Measurements from ENCODE around the gene ZNF605. TPM values are rescaled to one million over a fixed set of nuclear protein-coding genes. Genes with fewer than 3 reads are reported as not detected.
"Not testable (repeated sequence)": the region's sequence is repeated elsewhere in the genome, so short reads cannot be mapped to it uniquely, and the experiment has no call there.

Gene ZNF605
- total and polyA plus RNA-seq, 10 of the 15 experiments (the other 5 are each of a cell fraction or from before 2014, with no cell fraction given), result 0.95 to 4.8 (median 2.5) TPM

DNA sequence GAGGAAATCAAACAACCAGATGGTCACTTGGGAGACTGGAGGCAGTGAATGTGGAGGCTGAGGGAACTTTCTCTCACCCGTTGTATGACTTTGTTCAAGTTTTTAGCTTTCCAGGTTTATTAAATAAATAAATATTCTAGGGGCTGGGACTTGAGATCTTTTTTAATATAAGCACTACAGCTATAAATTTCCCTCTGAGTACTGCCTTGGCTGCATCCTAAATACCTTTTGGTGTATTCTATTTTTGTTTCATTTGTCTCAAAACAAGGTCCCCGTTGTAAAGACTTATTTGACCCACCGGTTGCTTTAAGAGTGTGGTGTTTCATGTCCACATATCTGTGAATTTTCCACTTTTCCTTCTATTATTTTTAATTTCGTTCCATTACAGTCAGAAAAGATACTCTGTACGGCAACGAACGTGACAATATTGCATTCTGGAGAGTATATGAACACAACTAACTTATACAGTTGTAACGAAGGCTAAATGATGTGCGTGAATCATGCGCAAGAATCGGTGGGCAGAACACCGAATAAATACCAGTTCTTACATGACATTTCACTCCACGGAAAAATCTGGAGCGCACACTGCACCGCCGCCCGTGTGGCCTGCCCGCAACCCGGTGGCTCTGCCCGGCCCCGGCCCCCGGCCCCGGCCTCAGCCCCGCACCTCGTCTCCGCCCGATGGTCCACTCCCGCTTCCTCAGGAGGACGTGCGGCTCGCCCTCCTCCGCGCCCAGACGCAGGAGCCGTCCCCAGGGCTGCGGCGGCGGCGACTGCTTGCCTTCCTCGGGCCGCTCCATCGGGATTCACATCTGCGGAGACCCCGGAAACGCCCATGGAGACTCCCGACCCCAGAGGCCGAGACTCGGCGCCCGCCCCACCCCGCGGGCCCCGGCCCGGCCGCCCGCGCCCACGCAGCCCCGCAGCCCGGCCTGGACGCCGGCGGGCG lies 69.3 kb downstream of the ZNF605 start:
- BruUV-seq (replicated peaks), result TSS peak; percentile 67
- Histone ChIP-seq H2AFZ (ENCODE audit: control insufficient read depth, low read depth, low read length) (peak overlapping the region; percentile 58), H3K9ac (ENCODE audit: control insufficient read depth, insufficient read depth, low read length) (peak overlapping the region; percentile 79; the same call in 1 of the 2 replicates), H3K27ac (ENCODE audit: control insufficient read depth, insufficient read depth) (peak overlapping the region; percentile 65), H3K36me3 (ENCODE audit: control insufficient read depth in 2 of 2, insufficient read depth in 2 of 2, low read length in 1 of 2) (peaks cover 0 to 8% of the 10 kb centered on the region in 2 experiments), H3K27me3 (replicated peaks in 1 of 2; ENCODE audit: control insufficient read depth in 2 of 2, insufficient read depth in 2 of 2, low read length in 1 of 2) (no peaks in the 10 kb centered on the region), H3K9me3 (replicated peaks; ENCODE audit: control insufficient read depth, insufficient read depth, low read length) (peaks cover 12% of the 10 kb centered on the region), H3K4me3 (peak overlapping the region; percentile 91), H3K4me2 (ENCODE audit: control insufficient read depth, insufficient read depth) (peak overlapping the region; percentile 36), H4K20me1 (ENCODE audit: control insufficient read depth, insufficient read depth) (no peaks in the 10 kb centered on the region), H3K4me1 (ENCODE audit: control insufficient read depth, insufficient read depth, low read length) (no peaks in the 10 kb centered on the region), H3K79me2 (ENCODE audit: control insufficient read depth, insufficient read depth, low read length) (peaks cover 5% of the 10 kb centered on the region)
- in situ Hi-C loops (cut with MboI), result no loop called here
- ChIA-PET RAD21 (ENCODE audit: unreplicated experiment) (no interaction called here), SMC1A (ENCODE audit: uncharacterized antibody, unreplicated experiment) (interaction anchor here (0.6 kb wide), 1 partner anchor 119 kb away, joined by 4 read pairs; no protein-coding TSS in a partner anchor), CTCF (interaction anchor here (0.6 to 1.0 kb wide), 2 partner anchors 58 to 151 kb away, joined by 3 to 4 read pairs; no protein-coding TSS in a partner anchor), POLR2A (interaction anchor here (0.9 kb wide), 1 partner anchor 56 kb away, joined by 3 read pairs; no protein-coding TSS in a partner anchor)
- FAIRE-seq (no peak), ATAC-seq (no peak), DNase-seq (ENCODE audit: low read depth, low spot score) (no peak)
- TF ChIP-seq, protein P1, sequence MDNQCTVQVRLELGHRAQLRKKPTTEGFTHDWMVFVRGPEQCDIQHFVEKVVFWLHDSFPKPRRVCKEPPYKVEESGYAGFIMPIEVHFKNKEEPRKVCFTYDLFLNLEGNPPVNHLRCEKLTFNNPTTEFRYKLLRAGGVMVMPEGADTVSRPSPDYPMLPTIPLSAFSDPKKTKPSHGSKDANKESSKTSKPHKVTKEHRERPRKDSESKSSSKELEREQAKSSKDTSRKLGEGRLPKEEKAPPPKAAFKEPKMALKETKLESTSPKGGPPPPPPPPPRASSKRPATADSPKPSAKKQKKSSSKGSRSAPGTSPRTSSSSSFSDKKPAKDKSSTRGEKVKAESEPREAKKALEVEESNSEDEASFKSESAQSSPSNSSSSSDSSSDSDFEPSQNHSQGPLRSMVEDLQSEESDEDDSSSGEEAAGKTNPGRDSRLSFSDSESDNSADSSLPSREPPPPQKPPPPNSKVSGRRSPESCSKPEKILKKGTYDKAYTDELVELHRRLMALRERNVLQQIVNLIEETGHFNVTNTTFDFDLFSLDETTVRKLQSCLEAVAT (IDR thresholded peaks at IDR 0.05), result peak; percentile 98
- TF ChIP-seq NFYB (IDR thresholded peaks at IDR 0.05; ENCODE audit: insufficient read depth, low read depth, low read length), result no peak
- 13% methylated on average over 46 of the region's 64 CpGs for WGBS (ENCODE audit: insufficient coverage, insufficient replicate concordance, low lambda C conversion rate, missing lambda C conversion rate)
- intact Hi-C loops (cut with micrococcal nuclease; ENCODE audit: unreplicated experiment), result no loop called here

DNA sequence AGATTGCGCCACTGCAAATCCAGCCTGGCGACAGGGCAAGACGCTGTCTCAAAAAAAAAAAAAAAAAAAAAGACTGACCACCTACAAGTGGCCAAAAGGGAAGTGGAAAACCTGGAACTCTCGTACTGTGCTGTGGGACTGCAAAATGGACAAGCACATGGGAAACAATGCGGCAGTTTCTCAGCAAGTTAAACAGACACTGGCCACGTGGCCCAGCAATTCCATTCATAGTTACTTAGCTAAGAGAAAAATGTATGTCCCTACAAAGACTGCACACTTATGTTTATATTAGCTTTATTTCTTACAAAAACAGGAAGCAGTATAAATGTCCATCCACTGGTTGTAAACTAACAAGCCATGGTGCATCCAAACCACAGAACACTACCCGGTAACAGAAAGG lies 74.3 kb downstream of the ZNF605 start:
- H3K36me3 ChIP-seq (ENCODE audit: control insufficient read depth in 2 of 2, insufficient read depth in 2 of 2, low read length in 1 of 2), result peaks cover 3 to 18% of the 10 kb centered on the region in 2 experiments
- RAD21 ChIA-PET (ENCODE audit: unreplicated experiment), result no interaction called here
- ATAC-seq (no peak), FAIRE-seq (no peak), DNase-seq (ENCODE audit: low read depth, low spot score) (no peak)
- CTCF ChIA-PET, result no interaction called here
- H3K9me3 ChIP-seq (replicated peaks; ENCODE audit: control insufficient read depth, insufficient read depth, low read length), result peaks cover 8% of the 10 kb centered on the region
- 97% methylated on average over 5 of the region's 7 CpGs for WGBS (ENCODE audit: insufficient coverage, insufficient replicate concordance, low lambda C conversion rate, missing lambda C conversion rate)
- in situ Hi-C loops (cut with MboI), result no loop called here
- TF ChIP-seq HDAC2 (IDR thresholded peaks at IDR 0.05) (no peak), GABPA (IDR thresholded peaks at IDR 0.05; ENCODE audit: low read depth) (no peak), TBL1XR1 (IDR thresholded peaks at IDR 0.05; ENCODE audit: low read depth, low read length) (no peak), SPI1 (IDR thresholded peaks at IDR 0.05; ENCODE audit: borderline replicate concordance, insufficient read depth, low read depth, low read length) (no peak), POLR2AphosphoS5 (IDR thresholded peaks at IDR 0.05; ENCODE audit: low read length) (no peak)
- no peak overlapping the region for H3K27ac ChIP-seq (ENCODE audit: control insufficient read depth, insufficient read depth)
- no peak overlapping the region for H3K9ac ChIP-seq (ENCODE audit: control insufficient read depth, insufficient read depth, low read length)
- POLR2A ChIA-PET, result no interaction called here
- H2AFZ ChIP-seq (ENCODE audit: control insufficient read depth, low read depth, low read length), result no peak overlapping the region
- H3K4me3 ChIP-seq, result no peak overlapping the region
- no peaks in the 10 kb centered on the region for H3K4me1 ChIP-seq (ENCODE audit: control insufficient read depth, insufficient read depth, low read length)
- intact Hi-C loops (cut with micrococcal nuclease; ENCODE audit: unreplicated experiment), result no loop called here
- no TSS peak for BruUV-seq (replicated peaks)
- H3K4me2 ChIP-seq (ENCODE audit: control insufficient read depth, insufficient read depth), result no peak overlapping the region
- peaks cover 3% of the 10 kb centered on the region for H3K79me2 ChIP-seq (ENCODE audit: control insufficient read depth, insufficient read depth, low read length)
- H3K27me3 ChIP-seq (replicated peaks in 1 of 2; ENCODE audit: control insufficient read depth in 2 of 2, insufficient read depth in 2 of 2, low read length in 1 of 2), result no peaks in the 10 kb centered on the region
- SMC1A ChIA-PET (ENCODE audit: uncharacterized antibody, unreplicated experiment), result no interaction called here
- H4K20me1 ChIP-seq (ENCODE audit: control insufficient read depth, insufficient read depth), result no peaks in the 10 kb centered on the region

DNA sequence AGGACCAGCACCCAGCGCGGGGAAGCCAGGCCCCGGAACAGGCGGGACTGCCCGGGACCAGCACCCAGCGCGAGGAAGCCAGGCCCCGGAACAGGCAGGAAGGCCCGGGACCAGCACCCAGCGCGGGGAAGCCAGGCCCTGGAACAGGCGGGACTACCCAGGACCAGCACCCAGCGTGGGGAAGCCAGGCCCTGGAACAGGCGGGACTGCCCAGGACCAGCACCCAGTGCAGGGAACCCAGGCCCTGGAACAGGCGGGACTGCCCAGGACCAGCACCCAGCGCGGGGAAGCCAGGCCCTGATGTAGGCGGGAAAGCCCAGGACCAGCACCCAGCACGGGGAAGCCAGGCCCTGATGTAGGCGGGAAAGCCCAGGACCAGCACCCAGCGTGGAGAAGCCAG lies 81.5 kb downstream of the ZNF605 start:
- H3K9me3 ChIP-seq (replicated peaks; ENCODE audit: control insufficient read depth, insufficient read depth, low read length); BruUV-seq (replicated peaks); H4K20me1 ChIP-seq (ENCODE audit: control insufficient read depth, insufficient read depth); POLR2A ChIA-PET; SMC1A ChIA-PET (ENCODE audit: uncharacterized antibody, unreplicated experiment); H3K9ac ChIP-seq (ENCODE audit: control insufficient read depth, insufficient read depth, low read length); DNase-seq (ENCODE audit: low read depth, low spot score); H2AFZ ChIP-seq (ENCODE audit: control insufficient read depth, low read depth, low read length); RAD21 ChIA-PET (ENCODE audit: unreplicated experiment); H3K27me3 ChIP-seq (replicated peaks in 1 of 2; ENCODE audit: control insufficient read depth in 2 of 2, insufficient read depth in 2 of 2, low read length in 1 of 2); H3K4me3 ChIP-seq; ATAC-seq; in situ Hi-C loops (cut with MboI); CTCF ChIA-PET; H3K4me1 ChIP-seq (ENCODE audit: control insufficient read depth, insufficient read depth, low read length); intact Hi-C loops (cut with micrococcal nuclease; ENCODE audit: unreplicated experiment); FAIRE-seq; H3K27ac ChIP-seq (ENCODE audit: control insufficient read depth, insufficient read depth); H3K4me2 ChIP-seq (ENCODE audit: control insufficient read depth, insufficient read depth); H3K79me2 ChIP-seq (ENCODE audit: control insufficient read depth, insufficient read depth, low read length): not testable (repeated sequence)
- WGBS (ENCODE audit: insufficient coverage, insufficient replicate concordance, low lambda C conversion rate, missing lambda C conversion rate), result 95% methylated on average over 13 of the region's 21 CpGs
- H3K36me3 ChIP-seq (ENCODE audit: control insufficient read depth in 2 of 2, insufficient read depth in 2 of 2, low read length in 1 of 2), result peaks cover 28 to 30% of the 10 kb centered on the region in 2 experiments

Measured in GM12878 (cell line).